SHP77 (cell line): ENCODE measurements around the gene TEX51.

ENCODE experiments used
- DNase-seq, 2 experiments: peaks; one replicate each; lab custom pipeline; 2025; lab: John Stamatoyannopoulos, UW

Gene TEX51

GRCh38 chr2:126898636-126899035 lies at the start of gene TEX51:
TEX51 (plus strand) TSS chr2:126898890; CDS start chr2:126898919, 29 bp downstream.
- DNase-seq: no peak

DNA sequence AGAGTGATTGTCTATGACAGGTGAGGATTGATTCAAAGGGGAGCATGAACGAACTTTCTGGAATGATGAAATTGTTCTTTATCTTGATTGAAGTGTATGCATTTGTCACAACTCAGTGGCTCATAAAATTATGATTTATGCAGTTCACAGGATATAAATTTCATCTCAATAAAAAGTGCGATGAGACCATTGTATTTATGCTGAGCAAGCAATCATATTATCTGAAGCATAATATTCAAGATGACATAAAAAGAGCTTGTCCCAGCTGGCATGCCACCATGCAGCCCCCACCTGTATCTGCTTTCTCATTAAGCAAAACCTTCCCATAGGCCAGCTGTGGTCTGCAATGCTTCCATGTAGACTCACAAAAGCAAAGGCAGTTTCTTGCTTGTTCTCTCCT lies 49.6 kb upstream of the TEX51 start:
- DNase-seq: no peak

GRCh38 chr2:126849486-126849885 lies 49.2 kb upstream of the TEX51 start:
- no peak for DNase-seq

DNA sequence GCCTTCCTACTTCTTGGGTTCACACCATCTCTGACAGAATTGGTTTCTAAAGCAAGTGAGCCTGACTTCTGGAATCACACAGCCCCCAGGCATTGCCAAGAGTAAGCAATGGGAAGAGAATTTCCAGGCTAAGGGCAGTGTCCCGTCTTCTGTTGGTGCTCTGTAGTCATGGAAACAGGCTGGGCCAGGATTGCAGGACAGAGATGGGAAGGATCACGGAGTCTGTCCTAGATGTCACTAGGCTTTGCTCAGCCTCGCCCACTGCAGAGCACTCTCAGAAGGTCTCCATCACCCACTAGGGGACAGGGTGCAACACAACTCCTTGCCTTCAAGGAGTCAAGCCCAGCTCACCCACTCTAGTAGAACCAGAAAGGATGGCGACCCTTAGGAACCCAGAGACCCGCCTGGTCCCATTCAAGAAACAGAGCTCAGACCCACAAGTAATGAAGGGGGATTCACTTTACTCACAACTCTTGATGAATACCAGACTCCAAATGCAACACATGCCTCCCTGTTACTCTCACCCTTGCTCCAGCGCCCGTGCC lies 48.6 kb upstream of the TEX51 start:
- no peak for DNase-seq

GRCh38 chr2:126850940-126851339 lies 47.8 kb upstream of the TEX51 start:
- no peak for DNase-seq

GRCh38 chr2:126851756-126852155 lies 46.9 kb upstream of the TEX51 start:
- no peak for DNase-seq

DNA sequence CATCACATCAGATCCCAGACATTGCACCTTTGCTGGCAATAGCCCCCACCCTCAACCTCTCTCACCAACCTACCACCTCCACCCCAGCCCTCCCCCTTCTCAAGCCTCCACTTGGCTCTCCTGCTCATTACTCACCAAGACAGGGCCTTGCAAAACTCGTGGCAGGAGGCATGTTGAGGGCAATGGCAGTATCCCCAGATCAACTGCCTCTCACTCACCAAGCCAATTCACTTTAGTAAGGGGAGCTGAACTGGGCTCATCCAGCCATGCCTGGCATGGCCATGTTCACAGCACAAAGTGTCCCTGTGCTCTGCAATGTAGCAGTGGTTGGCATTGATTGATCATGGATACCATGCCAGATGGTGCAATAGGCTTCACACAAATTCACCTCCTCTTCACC lies 46.3 kb upstream of the TEX51 start:
- DNase-seq: no peak

DNA sequence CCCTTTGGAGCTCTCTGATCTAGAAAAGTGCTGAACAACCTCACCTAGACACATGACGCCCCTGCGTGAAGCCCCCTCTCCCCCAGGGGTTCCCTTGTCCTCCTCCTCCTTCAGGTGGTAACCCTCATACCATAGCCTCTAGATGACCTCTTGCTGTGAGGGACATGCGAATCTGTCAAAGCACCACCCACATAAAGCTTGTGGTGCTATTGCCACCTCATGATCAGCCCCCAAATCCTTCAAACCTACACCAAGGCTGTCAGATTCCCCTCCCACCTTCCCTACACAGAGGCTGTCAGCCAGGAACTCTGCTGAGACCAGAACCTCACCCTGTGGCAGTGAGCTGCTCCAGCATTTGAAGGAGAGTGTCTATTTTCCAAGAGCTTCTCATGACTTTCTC lies 43.1 kb upstream of the TEX51 start:
- DNase-seq: no peak

GRCh38 chr2:126856403-126856802 lies 42.3 kb upstream of the TEX51 start:
- DNase-seq: no peak

- DNase-seq: no peak
These were observed 41.2 kb upstream of the TEX51 start for GRCh38 chr2:126857502-126857901.

DNA sequence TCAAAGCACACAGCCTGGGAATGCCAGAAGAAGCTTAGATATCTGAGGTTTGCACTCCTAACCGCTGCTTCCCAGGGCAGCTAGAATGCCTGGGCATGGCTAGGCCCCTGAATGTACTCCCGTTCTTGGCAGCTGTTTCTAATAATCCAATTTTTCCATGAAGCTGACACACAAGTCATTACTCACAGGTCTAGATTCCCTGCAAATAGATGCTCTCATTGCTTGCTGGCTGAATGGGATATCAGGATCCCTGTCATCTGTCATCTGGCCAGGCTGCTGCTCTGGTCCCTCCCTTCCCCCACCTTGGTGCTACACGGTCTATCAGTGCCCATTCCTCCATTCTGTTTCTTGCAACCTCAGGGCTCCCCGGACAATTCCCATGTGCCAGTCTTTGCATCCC lies 40.7 kb upstream of the TEX51 start:
- no peak for DNase-seq

- DNase-seq: no peak
These were observed 40.3 kb upstream of the TEX51 start for GRCh38 chr2:126858436-126858835.

DNA sequence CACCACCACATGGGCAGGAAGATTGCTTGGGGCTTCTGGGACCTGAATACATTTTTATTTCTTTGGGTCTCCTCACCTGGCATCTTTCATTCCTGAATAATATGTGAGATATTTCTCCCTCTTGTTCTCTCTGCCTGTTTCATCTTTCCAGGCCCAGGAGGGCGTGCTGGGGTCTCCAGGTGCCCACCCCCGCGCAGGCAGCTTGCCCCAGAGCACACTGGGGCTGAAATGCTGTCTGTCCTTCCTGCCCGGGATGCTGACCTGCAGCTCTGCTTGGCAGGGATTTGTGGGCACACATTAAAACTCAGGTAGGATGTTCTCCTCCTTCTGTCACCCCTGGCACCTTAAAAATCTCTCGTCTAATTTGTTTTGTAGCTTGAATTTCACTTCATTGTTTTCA lies 39.7 kb upstream of the TEX51 start:
- DNase-seq: no peak

GRCh38 chr2:126859631-126860030 lies 39.1 kb upstream of the TEX51 start:
- DNase-seq: no peak

GRCh38 chr2:126860385-126860784 lies 38.3 kb upstream of the TEX51 start:
- DNase-seq: no peak

GRCh38 chr2:126862730-126863129 lies 36.0 kb upstream of the TEX51 start:
- no peak for DNase-seq

DNA sequence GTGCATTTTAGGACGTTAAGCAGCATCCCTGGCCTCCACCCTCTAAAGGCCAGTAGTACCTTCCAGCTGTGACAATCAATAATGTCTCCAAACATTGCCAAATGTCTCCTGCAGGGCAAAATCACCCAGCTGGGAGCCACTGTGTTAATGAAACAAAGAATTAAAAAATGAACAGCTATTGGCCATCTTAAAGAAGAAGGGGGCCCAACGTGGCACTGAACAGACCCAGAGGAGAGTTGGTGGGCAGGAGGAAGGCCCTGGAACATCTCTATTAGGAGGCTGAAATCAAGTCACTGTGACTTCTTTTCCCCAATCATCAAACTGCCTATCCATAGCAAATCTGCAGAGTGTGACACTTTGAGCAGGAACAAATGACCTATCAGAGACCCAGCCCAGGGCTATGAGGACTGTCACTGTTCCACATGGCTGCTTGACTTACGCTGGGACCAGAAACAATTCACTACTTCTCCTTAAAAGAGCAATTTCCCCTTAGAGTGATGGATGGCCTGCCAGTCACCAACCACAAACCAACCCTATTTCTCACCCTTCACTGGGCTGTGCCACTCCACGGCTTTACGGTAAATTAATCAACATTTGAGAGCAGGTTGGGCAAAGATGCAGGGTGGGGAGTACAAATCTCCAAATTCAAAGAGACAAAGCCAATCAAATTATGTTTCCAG lies 35.2 kb upstream of the TEX51 start:
- DNase-seq: no peak

DNA sequence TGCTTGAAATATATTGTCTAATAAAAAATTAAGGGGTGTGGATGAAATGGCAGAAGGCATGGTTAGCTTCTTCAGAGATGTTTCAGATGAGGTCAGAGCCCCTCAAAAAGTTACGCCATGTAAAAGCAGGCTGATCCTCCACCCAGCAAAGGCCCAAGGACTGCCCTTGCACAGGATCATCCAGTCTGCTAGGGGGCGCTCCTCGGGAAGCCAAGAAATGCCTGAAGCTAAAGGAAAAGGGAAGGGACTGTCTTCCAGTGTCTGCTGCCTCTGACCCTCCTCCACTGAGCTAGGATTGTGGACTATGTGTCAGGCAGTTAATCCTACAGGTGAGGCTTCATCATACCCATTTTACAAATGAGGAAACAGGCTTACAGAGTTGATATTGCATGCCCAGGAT lies 33.8 kb upstream of the TEX51 start:
- DNase-seq: no peak

DNA sequence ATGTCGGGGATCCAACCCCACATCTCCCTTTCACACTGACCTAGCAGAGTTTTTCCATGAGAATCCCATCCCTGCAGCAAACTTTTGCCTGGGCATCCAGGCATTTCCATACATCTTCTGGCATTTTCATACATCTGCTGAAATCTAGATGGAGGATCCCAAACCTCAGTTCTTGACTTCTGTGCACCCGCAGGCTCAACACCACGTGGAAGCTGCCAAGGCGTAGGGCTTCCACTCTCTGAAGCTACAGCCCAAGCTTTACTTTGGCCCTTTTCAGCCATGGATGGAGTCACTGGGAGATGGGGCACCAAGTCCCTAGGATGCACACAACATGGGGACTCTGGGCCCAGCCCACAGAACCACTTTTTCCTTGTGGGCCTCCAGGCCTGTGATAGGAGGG lies 32.2 kb upstream of the TEX51 start:
- DNase-seq: no peak

DNA sequence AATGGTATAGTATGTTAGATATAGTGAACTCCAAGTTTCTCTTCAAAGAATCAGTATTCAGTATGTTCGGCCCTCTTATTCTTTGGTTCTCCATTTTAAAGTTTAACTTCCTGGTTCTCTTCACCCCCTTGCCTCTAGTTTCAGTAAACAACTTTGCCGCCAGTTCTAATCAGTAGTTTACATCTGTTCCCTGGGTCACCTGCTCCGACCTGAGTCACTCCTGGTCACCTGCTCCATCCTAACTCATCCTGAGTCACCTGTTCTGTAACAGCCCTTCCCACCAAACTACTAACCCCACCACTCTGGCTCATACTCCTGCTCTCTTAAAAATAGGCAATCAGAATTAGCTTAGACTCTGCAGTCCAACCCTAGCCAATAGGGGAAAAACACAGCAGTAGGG lies 23.7 kb upstream of the TEX51 start:
- DNase-seq: no peak

DNA sequence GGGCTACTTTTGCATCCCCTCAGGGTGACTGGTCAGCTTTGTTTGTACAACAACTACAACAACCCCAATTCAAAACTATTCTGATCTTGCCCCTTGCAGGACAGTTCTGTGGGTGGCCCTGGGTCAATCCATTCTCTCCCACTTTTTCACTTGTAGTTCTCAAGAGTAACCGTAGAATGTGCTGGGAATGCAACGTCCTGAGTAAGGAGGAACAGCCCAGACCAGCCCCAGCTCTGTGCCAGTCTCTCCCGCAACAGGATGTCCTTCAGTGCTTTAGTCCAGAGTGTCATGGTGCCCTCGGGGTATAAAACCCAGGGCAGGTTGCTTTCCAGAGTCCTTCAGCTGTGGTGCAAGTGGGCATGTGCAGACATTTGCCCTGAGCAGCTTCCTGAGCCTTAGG lies 22.1 kb upstream of the TEX51 start:
- DNase-seq: no peak

DNA sequence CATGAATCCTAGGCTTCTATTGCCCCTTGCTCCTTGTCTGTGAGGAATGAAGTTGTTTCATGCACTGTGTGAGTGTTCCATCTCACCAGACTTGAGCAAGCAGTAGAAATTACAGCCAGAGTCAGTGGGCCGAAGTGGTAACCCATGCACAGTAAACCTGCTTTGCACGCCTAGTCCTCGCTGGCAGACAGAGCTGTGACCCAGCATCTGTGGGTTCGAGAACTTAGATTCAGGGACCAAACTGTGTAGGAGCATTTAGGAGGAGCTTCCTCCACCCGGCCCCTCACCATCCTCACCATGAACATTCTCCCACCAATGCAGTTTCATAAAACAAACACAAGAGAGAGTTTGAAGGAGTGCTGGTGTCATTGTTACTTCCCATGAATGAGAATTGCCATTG lies 21.6 kb upstream of the TEX51 start:
- no peak for DNase-seq

- no peak for DNase-seq
These were observed 20.7 kb upstream of the TEX51 start for GRCh38 chr2:126877861-126878565.

DNA sequence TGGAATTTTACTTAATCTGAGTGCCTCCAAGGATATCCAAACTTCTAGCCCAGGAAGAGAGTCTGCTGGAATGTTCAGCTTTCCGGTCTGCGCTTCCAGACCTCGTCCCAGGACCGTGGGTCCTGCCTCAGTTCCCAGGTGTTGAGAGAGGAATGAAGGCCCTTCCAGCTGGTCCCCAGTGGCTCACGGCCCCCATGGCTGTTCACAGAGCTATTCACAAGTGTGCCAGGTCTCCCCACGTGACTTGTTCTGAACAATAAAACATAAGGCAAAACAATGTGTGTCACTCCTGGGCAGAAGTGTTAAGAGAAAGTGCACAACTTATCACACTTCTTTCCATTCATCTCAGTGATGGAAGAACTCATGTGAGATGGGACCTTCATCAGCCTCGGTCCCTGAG lies 20.1 kb upstream of the TEX51 start:
- DNase-seq: no peak
